NCI-H524 treated with DMSO at 0.1 percent for 48 hours (cell line): ENCODE measurements around the gene DEK.
"Not testable (repeated sequence)": the region's sequence is repeated elsewhere in the genome, so short reads cannot be mapped to it uniquely, and the experiment has no call there.

Source experiments
- DNase-seq: peaks from one replicate; lab custom pipeline; 2025; lab: John Stamatoyannopoulos, UW

DEK gene

GRCh38 chr6:18240230-18240629, 24.1 kb downstream of the DEK start:
- DNase-seq = no peak

- DNase-seq = no peak
These were observed 27.2 kb downstream of the DEK start for GRCh38 chr6:18237167-18237566.

DNA sequence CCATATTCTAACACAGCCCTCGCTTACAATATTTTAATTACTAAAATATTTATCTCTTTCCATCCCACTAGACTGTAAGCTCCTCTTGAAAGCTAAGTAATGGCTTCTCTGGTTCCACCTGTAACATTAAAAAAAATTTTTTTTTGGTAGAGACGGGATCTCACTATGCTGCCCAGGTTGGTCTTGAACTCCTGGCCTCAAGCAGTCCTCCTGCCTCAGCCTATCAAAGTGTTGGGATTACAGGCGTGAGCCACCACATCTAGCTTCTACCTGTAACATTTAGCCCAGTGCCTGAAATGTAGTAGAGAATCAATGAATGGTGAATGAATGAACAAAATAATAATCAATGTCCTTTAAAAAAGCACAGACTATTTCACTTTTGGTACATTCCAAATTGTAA, 28.8 kb downstream of the DEK start:
- no peak for DNase-seq

GRCh38 chr6:18234564-18234963, 29.8 kb downstream of the DEK start:
- no peak for DNase-seq

DNA sequence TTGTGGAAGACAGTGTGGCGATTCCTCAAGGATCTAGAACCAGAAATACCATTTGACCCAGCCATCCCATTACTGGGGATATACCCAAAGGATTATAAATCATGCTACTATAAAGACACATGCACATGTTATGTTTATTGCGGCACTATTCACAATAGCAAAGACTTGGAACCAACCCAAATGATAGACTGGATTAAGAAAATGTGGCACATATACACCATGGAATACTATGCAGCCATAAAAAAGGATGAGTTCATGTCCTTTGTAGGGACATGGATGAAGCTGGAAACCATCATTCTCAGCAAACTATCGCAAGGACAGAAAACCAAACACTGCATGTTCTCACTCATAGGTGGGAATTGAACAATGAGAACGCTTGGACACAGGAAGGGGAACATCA, 30.6 kb downstream of the DEK start:
- not testable (repeated sequence) for DNase-seq

GRCh38 chr6:18231856-18232255, 32.5 kb downstream of the DEK start:
- DNase-seq = not testable (repeated sequence)

- DNase-seq = not testable (repeated sequence)
These were observed 35.7 kb downstream of the DEK start for GRCh38 chr6:18228590-18228989.

GRCh38 chr6:18227166-18227565, 37.2 kb downstream of the DEK start:
- not testable (repeated sequence) for DNase-seq

GRCh38 chr6:18226451-18227105, 37.8 kb downstream of the DEK start:
- DNase-seq = not testable (repeated sequence)

DNA sequence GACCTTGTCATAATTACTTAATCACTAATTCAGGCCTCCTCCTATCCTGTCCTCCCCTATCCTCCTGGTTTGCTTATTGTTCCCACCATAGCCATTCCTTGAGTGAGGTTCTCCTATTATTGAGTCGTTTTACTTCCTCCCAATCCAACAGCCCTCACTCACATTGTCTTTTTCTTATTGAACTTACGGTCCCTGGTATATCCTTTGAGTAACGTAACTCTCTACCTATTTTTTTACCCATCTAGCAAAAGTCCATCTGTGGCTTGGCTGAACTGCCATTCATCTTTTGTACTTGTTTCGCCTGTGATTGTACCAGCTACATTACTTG, 43.1 kb downstream of the DEK start:
- no peak for DNase-seq

DNA sequence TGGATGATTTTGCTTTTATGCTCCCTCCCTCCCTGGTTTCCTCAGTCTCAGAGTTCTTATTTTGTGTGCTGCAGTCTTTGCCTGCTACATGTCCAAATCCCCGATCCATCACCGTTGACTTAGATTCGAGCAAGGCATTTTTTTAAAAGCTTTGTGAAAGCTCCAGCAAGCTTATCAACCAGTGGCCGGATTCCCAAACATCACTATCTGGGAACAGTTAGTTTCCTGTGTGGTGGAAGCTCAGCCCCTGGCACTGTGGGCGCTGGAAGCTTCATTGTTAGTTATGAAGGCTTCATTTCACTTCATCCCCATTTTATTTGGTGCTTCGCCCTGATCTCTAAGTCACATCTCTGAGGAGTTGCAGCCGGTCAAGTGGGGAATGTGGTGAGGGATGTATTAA, 44.7 kb downstream of the DEK start:
- DNase-seq = no peak

DNA sequence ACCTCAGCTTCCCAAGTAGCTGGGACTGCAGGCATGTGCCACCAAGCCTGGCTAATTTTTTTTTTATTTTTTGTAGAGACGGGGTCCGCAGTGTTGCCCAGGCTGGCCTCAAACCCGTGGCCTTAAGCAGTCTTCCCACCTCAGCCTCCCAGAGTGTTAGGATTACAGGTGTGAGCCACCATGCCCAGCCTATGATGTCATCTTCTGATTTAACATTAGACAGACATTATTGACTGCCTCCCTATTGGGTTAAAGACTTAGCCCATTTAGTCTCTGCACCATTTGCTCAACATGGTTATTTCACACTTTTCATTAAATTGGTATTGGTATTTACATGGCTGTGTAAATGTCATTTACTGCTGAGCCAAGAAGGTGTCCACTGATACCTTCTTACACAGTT, 46.1 kb downstream of the DEK start:
- no peak for DNase-seq

- DNase-seq = no peak
These were observed 47.9 kb downstream of the DEK start for GRCh38 chr6:18216411-18216810.

DNA sequence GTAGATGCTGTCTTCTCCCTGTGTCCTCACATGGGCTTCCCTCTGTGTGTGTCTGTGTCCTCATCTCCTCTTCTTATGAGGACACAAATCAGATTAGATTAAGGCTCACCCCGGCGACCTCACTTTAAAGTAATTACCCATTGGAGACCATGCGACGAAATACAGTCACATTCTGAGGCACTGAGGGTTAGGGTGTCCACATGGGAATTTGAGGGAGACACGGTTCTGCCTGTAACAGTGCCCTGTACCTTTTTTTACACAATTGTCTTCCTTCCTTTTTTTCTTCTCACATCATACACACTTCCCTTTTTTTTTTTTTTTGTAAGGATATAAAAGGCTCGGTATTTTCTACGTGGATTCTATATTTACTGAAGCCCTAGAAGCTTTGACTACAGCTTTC, 48.9 kb downstream of the DEK start:
- DNase-seq = no peak

GRCh38 chr6:18214003-18214402, 50.3 kb downstream of the DEK start:
- no peak for DNase-seq

DNA sequence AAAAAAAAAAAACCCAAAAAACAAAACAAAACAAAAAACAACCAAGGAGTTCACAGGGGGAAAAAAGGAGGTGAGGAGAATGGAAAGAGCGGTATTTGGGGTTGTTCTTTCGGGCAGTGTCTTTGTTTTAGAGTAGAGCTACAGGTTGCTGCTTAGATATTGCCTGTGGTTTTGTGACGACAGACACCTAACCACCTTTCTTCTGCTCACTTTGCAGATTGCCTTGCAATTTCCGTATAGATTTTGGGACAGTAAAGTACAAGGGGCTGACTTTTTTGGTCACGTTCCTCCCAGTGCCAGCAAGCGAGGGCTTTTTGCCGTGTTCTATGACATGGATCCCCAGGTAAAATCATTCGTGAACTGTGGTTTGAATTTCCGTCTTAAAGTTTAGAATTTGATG, 50.9 kb downstream of the DEK start:
- DNase-seq = no peak

GRCh38 chr6:18212231-18212630, 52.1 kb downstream of the DEK start:
- no peak for DNase-seq

- no peak for DNase-seq
These were observed 53.0 kb downstream of the DEK start for GRCh38 chr6:18211338-18211737.

GRCh38 chr6:18210707-18211106, 53.6 kb downstream of the DEK start:
- DNase-seq = no peak

DNA sequence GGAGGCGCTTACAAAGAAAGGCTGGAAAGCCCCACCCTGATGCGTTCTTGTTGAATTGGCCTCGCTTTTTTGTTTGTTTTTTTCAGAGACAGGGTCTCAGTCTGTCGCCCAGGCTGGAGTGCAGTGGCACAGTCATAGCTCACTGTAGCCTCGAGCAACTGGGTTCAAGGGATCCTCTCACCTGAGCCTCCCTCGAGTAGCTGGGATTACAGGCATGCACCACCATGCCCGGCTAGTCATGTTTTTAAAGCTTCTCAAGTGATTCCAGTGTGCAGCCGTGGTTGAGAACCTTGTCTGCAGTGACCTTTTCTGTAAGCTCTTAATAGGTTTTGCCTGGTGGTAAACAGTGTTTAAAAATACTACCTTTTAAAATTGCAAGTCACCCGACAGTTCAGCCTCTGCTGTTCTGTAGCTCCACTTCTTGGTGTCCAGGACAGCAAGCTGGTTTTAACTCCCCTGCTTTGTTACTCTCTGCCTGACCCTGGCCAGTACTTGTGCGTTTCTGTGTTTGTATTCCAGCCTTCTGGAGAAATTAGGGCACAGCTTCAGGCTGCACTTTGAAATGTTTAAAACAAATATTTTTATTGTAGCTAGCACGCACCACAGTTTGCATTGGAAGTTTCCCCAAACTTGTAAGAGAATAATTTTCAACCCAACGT, 54.7 kb downstream of the DEK start:
- no peak for DNase-seq

GRCh38 chr6:18208778-18209177, 55.6 kb downstream of the DEK start:
- DNase-seq = not testable (repeated sequence)

DNA sequence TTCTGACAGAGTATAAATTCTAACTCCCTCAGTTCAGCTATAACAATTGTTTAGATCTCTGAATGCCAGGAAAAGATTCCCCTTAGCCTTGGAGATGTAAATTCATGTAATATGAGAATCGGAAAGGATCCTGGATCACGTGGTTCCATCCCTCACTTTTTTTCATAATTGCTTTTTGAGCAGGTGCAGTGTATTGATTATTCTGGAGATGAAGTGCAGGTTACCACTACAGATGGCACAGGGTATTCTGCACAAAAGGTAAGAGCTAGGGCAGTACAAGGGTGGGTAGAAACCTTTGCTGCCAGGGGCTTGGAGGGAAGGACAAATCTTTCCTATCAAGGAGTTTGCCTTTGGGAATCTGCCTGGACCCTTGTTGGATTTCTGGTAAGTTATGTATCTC, 56.4 kb downstream of the DEK start:
- DNase-seq = peak; percentile 18

DNA sequence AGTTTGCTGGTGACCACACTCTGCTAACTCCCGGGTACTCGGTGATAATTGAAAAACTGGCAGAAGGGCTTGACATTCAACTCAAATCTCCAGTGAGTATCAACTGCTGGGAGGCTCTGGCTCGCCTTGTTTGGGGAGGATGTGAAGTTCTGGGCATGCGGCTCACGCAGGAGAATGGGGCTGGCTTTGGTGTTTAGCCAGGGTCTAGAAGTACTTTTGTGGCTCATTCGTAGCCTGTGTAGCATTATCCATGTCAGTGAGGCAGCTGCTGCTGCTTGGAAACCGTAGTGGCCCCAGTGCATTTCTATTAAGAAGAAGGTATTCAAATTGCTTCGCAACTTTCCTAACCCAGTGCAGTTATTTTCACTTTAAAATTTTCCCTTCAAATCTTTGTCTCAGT, 56.9 kb downstream of the DEK start:
- DNase-seq = no peak

- DNase-seq = no peak
These were observed 57.7 kb downstream of the DEK start for GRCh38 chr6:18206591-18206990.
